GM12891 (cell line): Measurements from ENCODE around the gene PANK1.

Source experiments
- PAX5 ChIP-seq: IDR thresholded peaks from 2 replicates; pipeline ENCODE4 v1.6.1; 2011; ENCODE audit warnings: low read length, moderate library complexity, mild to moderate bottlenecking; ENCODE audit not compliant: insufficient read depth, severe bottlenecking
- POLR2A ChIP-seq: IDR thresholded peaks from 2 replicates; pipeline ENCODE4 v1.6.1; 2011; ENCODE audit warnings: low read depth, low read length, control low read depth
- POLR2AphosphoS5 ChIP-seq: IDR thresholded peaks from 2 replicates; pipeline ENCODE4 v1.6.1; 2011; ENCODE audit warnings: low read depth, low read length, control low read depth
- TAF1 ChIP-seq: IDR thresholded peaks from 2 replicates; pipeline ENCODE4 v1.6.1; 2011; ENCODE audit warnings: low read depth, low read length, control low read depth

DNA sequence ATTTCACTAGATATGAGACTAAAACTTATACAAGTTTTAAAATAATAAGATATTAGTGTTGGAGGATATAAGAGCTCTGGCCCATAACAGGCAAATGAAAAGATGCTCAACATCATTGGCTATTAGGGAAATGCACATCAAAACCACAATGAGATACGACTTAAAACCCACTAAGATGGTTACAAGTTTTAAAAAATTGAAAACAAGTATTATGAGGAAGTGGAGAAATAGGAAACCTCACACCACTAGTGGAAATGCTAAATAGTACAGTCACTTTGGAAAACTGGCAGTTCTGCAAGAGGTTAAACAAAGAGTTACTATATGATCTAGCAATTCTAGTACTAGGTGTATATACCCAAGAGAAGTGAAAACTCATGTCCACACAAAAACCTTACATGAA, 17.2 kb downstream of the PANK1 start:
- TF ChIP-seq POLR2A (no peak), TAF1 (no peak), POLR2AphosphoS5 (no peak), PAX5 (no peak)
